Measurements from ENCODE around the gene TMTC1. TPM values are rescaled to one million over a fixed set of nuclear protein-coding genes. Genes with fewer than 3 reads are reported as not detected.

The TMTC1 gene
- total and polyA plus RNA-seq, 4 experiments from 2014 or later: not detected

DNA sequence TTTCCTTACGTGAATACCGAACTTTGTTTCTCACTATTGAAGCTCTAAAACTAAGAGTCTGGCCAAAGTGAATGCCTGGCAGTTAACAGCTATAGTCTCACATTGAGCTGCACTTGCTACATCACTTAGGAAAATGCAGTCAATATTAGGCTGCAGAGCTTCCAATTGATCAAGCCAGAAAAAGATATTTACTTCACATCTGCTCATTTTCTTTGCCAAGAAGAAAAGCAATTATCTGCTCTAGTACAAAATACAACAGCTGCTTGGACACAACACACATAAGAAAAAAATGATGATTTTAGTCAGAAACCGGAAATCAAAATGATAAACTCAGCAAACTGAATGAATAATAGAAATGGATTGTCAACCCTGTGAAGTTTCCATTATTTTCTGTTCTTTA, 45.4 kb downstream of the TMTC1 start:
- Mint-ChIP-seq H3K4me1 (no peaks in the 10 kb centered on the region), H3K36me3 (no peaks in the 10 kb centered on the region), H3K27me3 (no peaks in the 10 kb centered on the region), H3K27ac (no peak overlapping the region), H3K9me3 (peaks cover 0 to 2% (median 0%) of the 10 kb centered on the region in 8 donors), H3K4me3 (no peak overlapping the region)
- H3K4me1 ChIP-seq (ENCODE audit: insufficient read depth, low read length): no peaks in the 10 kb centered on the region
- H3K36me3 ChIP-seq (ENCODE audit: insufficient read depth, low read length): no peaks in the 10 kb centered on the region
- intact Hi-C loops (cut with micrococcal nuclease): no loop called here
- H3K4me3 ChIP-seq (ENCODE audit: low read length in 2 of 2): no peak overlapping the region
- no peaks in the 10 kb centered on the region for H3K9me3 ChIP-seq (ENCODE audit: control insufficient read depth in 1 of 2, low read length in 2 of 2)
- no peaks in the 10 kb centered on the region for H3K27me3 ChIP-seq (ENCODE audit: insufficient read depth, low read length)
- DNase-seq: no peak
- POLR2A ChIA-PET (ENCODE audit: partially characterized antibody): no interaction called here
- H3K27ac ChIP-seq (ENCODE audit: low read depth, low read length): no peak overlapping the region
- CTCF ChIA-PET (ENCODE audit: partially characterized antibody): no interaction called here

DNA sequence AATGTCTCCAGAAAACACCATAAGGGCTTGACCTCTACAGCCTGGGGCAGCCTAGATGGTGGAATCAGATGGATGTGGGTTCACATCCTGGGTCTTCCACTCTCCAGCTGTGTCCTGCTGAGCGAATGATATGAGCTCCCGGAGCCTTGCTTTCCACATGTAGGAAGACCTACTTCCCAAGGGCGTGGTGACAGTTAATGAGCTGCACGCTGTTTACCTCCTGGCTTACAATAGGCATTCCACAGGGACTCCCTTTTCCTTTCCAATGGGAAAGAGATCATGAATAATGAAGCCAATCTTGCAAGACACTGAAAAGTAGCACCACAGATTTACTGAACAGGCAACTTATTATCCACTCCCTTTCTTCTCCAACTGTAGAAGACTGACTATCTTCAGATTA, 46.1 kb downstream of the TMTC1 start:
- H3K4me3 ChIP-seq (ENCODE audit: low read length in 2 of 2): no peak overlapping the region
- H3K4me3 Mint-ChIP-seq: no peak overlapping the region
- H3K27ac Mint-ChIP-seq: no peak overlapping the region
- no peak overlapping the region for H3K27ac ChIP-seq (ENCODE audit: low read depth, low read length)
- no peaks in the 10 kb centered on the region for H3K4me1 ChIP-seq (ENCODE audit: insufficient read depth, low read length)
- H3K27me3 Mint-ChIP-seq: no peaks in the 10 kb centered on the region
- intact Hi-C loops (cut with micrococcal nuclease): no loop called here
- POLR2A ChIA-PET (ENCODE audit: partially characterized antibody): no interaction called here
- no peaks in the 10 kb centered on the region for H3K9me3 ChIP-seq (ENCODE audit: control insufficient read depth in 1 of 2, low read length in 2 of 2)
- no peaks in the 10 kb centered on the region for H3K27me3 ChIP-seq (ENCODE audit: insufficient read depth, low read length)
- H3K36me3 Mint-ChIP-seq: no peaks in the 10 kb centered on the region
- no peaks in the 10 kb centered on the region for H3K36me3 ChIP-seq (ENCODE audit: insufficient read depth, low read length)
- H3K4me1 Mint-ChIP-seq: no peaks in the 10 kb centered on the region
- DNase-seq: no peak
- CTCF ChIA-PET (ENCODE audit: partially characterized antibody): no interaction called here
- peaks cover 0 to 2% (median 0%) of the 10 kb centered on the region in 8 donors for H3K9me3 Mint-ChIP-seq

DNA sequence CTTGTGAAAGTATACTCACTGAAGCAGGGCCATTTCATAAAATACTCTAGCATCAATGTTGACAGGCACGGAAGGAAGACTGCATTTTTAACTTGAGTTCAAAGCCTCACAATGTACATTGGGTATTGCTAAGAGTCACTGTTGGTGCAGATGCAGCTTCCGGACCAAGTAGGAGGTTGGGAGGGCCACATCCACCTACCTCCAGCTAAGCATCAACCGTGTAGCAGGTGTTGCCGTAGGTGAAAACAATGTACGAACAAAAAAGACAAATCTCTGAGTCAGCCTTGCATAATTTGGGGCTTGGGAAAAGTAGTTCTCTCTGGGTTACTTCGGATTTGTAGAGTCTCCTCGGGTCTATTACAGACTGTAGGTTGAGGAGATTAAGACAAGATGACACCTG, 48.1 kb downstream of the TMTC1 start:
- no peak overlapping the region for H3K27ac ChIP-seq (ENCODE audit: low read depth, low read length)
- H3K4me1 ChIP-seq (ENCODE audit: insufficient read depth, low read length): no peaks in the 10 kb centered on the region
- no peaks in the 10 kb centered on the region for H3K36me3 ChIP-seq (ENCODE audit: insufficient read depth, low read length)
- no peaks in the 10 kb centered on the region for H3K9me3 ChIP-seq (ENCODE audit: control insufficient read depth in 1 of 2, low read length in 2 of 2)
- no peaks in the 10 kb centered on the region for H3K4me1 Mint-ChIP-seq
- no peak for DNase-seq
- no peak overlapping the region for H3K4me3 ChIP-seq (ENCODE audit: low read length in 2 of 2)
- no peaks in the 10 kb centered on the region for H3K27me3 Mint-ChIP-seq
- CTCF ChIA-PET (ENCODE audit: partially characterized antibody): no interaction called here
- POLR2A ChIA-PET (ENCODE audit: partially characterized antibody): no interaction called here
- intact Hi-C loops (cut with micrococcal nuclease): no loop called here
- H3K27me3 ChIP-seq (ENCODE audit: insufficient read depth, low read length): no peaks in the 10 kb centered on the region
- peaks cover 0 to 2% (median 0%) of the 10 kb centered on the region in 8 donors for H3K9me3 Mint-ChIP-seq
- no peaks in the 10 kb centered on the region for H3K36me3 Mint-ChIP-seq
- H3K4me3 Mint-ChIP-seq: no peak overlapping the region
- no peak overlapping the region for H3K27ac Mint-ChIP-seq

DNA sequence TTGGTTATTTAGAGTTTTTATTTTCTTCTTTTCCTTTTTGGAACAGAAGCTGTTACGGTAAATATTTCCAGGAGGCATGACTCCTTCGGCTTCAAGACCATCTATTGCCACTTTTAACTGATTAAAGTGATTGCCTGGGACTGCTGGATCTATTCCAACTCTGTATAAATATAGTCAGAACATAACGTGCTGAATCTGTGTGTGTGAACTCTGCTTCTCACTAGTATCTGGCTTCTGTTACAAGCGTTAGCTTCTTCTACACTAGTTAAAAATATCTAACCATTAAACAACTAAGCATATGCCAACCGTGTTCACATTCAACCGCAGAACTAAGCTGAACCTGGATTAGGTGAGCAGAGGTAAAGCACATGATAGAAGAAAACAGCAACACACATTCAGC, 49.0 kb downstream of the TMTC1 start:
- Mint-ChIP-seq H3K27ac (no peak overlapping the region), H3K27me3 (no peaks in the 10 kb centered on the region), H3K9me3 (peaks cover 0 to 2% (median 0%) of the 10 kb centered on the region in 8 donors), H3K4me1 (no peaks in the 10 kb centered on the region), H3K4me3 (no peak overlapping the region), H3K36me3 (no peaks in the 10 kb centered on the region)
- Histone ChIP-seq H3K27ac (ENCODE audit: low read depth, low read length) (no peak overlapping the region), H3K9me3 (ENCODE audit: control insufficient read depth in 1 of 2, low read length in 2 of 2) (no peaks in the 10 kb centered on the region), H3K36me3 (ENCODE audit: insufficient read depth, low read length) (no peaks in the 10 kb centered on the region), H3K4me1 (ENCODE audit: insufficient read depth, low read length) (no peaks in the 10 kb centered on the region), H3K4me3 (ENCODE audit: low read length in 2 of 2) (no peak overlapping the region), H3K27me3 (ENCODE audit: insufficient read depth, low read length) (no peaks in the 10 kb centered on the region)
- ChIA-PET POLR2A (ENCODE audit: partially characterized antibody) (no interaction called here), CTCF (ENCODE audit: partially characterized antibody) (no interaction called here)
- DNase-seq: no peak
- intact Hi-C loops (cut with micrococcal nuclease): no loop called here

DNA sequence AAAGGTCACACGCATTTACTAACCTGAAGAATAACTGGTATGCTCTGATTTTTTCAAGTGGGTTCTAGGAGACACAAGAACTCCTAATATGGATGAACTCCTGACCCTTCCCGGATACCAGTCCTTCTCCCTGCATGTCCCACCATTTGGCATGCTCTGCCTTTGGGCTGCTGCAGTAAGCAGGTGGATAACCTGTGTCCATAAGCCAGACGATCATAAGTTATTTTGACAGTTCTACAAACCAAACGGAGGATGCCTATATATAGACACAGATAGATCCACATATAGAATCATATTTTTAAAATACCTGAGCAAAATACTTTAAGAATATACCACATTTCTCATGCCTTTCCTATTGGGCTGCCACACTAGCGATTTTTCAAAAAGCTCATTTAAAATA, 49.4 kb downstream of the TMTC1 start:
- H3K4me1 Mint-ChIP-seq: no peaks in the 10 kb centered on the region
- ChIA-PET CTCF (ENCODE audit: partially characterized antibody) (no interaction called here), POLR2A (ENCODE audit: partially characterized antibody) (no interaction called here)
- H3K36me3 Mint-ChIP-seq: no peaks in the 10 kb centered on the region
- Histone ChIP-seq H3K27ac (ENCODE audit: low read depth, low read length) (no peak overlapping the region), H3K4me3 (ENCODE audit: low read length in 2 of 2) (no peak overlapping the region), H3K9me3 (ENCODE audit: control insufficient read depth in 1 of 2, low read length in 2 of 2) (no peaks in the 10 kb centered on the region), H3K4me1 (ENCODE audit: insufficient read depth, low read length) (no peaks in the 10 kb centered on the region), H3K36me3 (ENCODE audit: insufficient read depth, low read length) (no peaks in the 10 kb centered on the region), H3K27me3 (ENCODE audit: insufficient read depth, low read length) (no peaks in the 10 kb centered on the region)
- intact Hi-C loops (cut with micrococcal nuclease): no loop called here
- no peak overlapping the region for H3K4me3 Mint-ChIP-seq
- no peaks in the 10 kb centered on the region for H3K27me3 Mint-ChIP-seq
- H3K27ac Mint-ChIP-seq: no peak overlapping the region
- H3K9me3 Mint-ChIP-seq: peaks cover 0 to 2% (median 0%) of the 10 kb centered on the region in 8 donors
- no peak for DNase-seq

DNA sequence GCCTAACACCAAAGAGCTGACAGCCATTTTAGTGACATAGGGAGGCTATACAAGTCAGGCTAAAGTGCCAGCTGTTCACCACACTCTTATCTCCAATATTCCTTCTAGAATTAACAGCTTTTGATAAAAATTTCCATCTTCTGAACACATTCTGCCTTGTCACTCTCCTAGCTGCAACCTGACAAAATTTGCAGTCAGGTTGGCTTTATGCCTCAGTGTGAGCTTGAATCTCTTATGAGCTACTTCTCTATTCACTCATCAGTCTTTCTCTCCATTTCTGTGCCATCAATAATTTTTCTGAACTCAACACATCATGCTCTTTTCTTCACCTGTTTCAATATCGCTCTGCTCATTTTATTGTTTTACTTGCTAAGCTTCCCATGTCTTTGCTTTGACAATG, 50.2 kb downstream of the TMTC1 start:
- Mint-ChIP-seq H3K9me3 (peaks cover 0 to 2% (median 0%) of the 10 kb centered on the region in 8 donors), H3K4me3 (no peak overlapping the region), H3K36me3 (no peaks in the 10 kb centered on the region), H3K4me1 (no peaks in the 10 kb centered on the region), H3K27ac (peak overlapping the region in 1 of 7 donors; percentile 1), H3K27me3 (no peaks in the 10 kb centered on the region)
- Histone ChIP-seq H3K27ac (ENCODE audit: low read depth, low read length) (no peak overlapping the region), H3K4me3 (ENCODE audit: low read length in 2 of 2) (no peak overlapping the region), H3K4me1 (ENCODE audit: insufficient read depth, low read length) (no peaks in the 10 kb centered on the region), H3K36me3 (ENCODE audit: insufficient read depth, low read length) (no peaks in the 10 kb centered on the region), H3K9me3 (ENCODE audit: control insufficient read depth in 1 of 2, low read length in 2 of 2) (no peaks in the 10 kb centered on the region), H3K27me3 (ENCODE audit: insufficient read depth, low read length) (no peaks in the 10 kb centered on the region)
- DNase-seq: no peak
- ChIA-PET POLR2A (ENCODE audit: partially characterized antibody) (no interaction called here), CTCF (ENCODE audit: partially characterized antibody) (no interaction called here)
- intact Hi-C loops (cut with micrococcal nuclease): no loop called here

DNA sequence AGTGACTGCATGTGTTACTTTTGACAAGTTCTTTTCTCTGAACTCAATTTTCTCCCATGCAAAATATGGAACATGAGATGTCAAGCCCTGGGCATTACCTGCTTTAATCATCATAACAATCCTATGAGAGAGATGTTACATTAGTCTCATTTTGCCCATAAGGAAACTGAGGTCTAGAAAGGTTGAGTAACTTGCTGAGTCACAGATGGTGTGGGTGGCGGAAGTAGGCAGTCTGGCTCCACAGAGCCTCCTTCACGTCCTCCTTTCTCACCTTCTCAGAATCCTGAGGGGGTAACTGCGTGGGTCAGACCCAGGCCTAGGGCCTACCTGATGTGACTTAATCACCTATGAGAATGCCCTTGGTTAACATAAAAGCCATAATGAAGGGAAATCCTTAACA, 50.7 kb downstream of the TMTC1 start:
- no peaks in the 10 kb centered on the region for H3K27me3 Mint-ChIP-seq
- Histone ChIP-seq H3K4me1 (ENCODE audit: insufficient read depth, low read length) (no peaks in the 10 kb centered on the region), H3K27me3 (ENCODE audit: insufficient read depth, low read length) (no peaks in the 10 kb centered on the region), H3K27ac (ENCODE audit: low read depth, low read length) (no peak overlapping the region), H3K9me3 (ENCODE audit: control insufficient read depth in 1 of 2, low read length in 2 of 2) (no peaks in the 10 kb centered on the region), H3K4me3 (ENCODE audit: low read length in 2 of 2) (no peak overlapping the region), H3K36me3 (ENCODE audit: insufficient read depth, low read length) (no peaks in the 10 kb centered on the region)
- no peak overlapping the region for H3K27ac Mint-ChIP-seq
- ChIA-PET CTCF (ENCODE audit: partially characterized antibody) (no interaction called here), POLR2A (ENCODE audit: partially characterized antibody) (no interaction called here)
- no peaks in the 10 kb centered on the region for H3K4me1 Mint-ChIP-seq
- no peak for DNase-seq
- intact Hi-C loops (cut with micrococcal nuclease): no loop called here
- no peaks in the 10 kb centered on the region for H3K36me3 Mint-ChIP-seq
- H3K4me3 Mint-ChIP-seq: no peak overlapping the region
- H3K9me3 Mint-ChIP-seq: peaks cover 0 to 2% (median 0%) of the 10 kb centered on the region in 8 donors

DNA sequence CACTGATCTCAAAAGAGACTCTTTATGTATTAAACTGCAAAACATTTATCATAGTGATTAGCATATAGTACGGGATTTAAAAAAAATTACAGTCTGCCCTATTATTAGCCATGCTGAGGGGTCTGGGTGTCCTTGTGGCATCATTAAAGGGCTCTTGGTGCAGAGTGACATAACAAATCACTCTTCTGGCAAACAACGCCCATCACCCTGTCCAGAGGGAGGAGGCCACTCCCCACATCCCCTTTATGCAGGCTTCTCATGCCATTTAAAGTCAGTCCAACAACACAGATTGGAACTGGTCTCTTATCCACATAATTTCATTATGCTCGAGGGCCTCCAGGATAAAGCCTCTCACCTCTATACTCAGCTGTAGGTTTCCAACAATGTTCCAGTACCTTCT, 51.1 kb downstream of the TMTC1 start:
- Mint-ChIP-seq H3K4me3 (no peak overlapping the region), H3K36me3 (no peaks in the 10 kb centered on the region), H3K9me3 (peaks cover 0 to 2% (median 0%) of the 10 kb centered on the region in 8 donors), H3K27ac (no peak overlapping the region), H3K4me1 (no peaks in the 10 kb centered on the region), H3K27me3 (no peaks in the 10 kb centered on the region)
- Histone ChIP-seq H3K27ac (ENCODE audit: low read depth, low read length) (no peak overlapping the region), H3K4me1 (ENCODE audit: insufficient read depth, low read length) (no peaks in the 10 kb centered on the region), H3K4me3 (ENCODE audit: low read length in 2 of 2) (no peak overlapping the region), H3K27me3 (ENCODE audit: insufficient read depth, low read length) (no peaks in the 10 kb centered on the region), H3K36me3 (ENCODE audit: insufficient read depth, low read length) (no peaks in the 10 kb centered on the region), H3K9me3 (ENCODE audit: control insufficient read depth in 1 of 2, low read length in 2 of 2) (no peaks in the 10 kb centered on the region)
- intact Hi-C loops (cut with micrococcal nuclease): no loop called here
- DNase-seq: no peak
- POLR2A ChIA-PET (ENCODE audit: partially characterized antibody): no interaction called here
- CTCF ChIA-PET (ENCODE audit: partially characterized antibody): no interaction called here
